Loucy (cell line): ENCODE data around the gene SYNE4.

Experiments
- H2AFZ ChIP-seq: fragments of 200-600 bp; sonication (generic); 2 replicates; pipeline ENCODE4 v1.6.0; 2016; ENCODE audit warnings: antibody characterized with exemption, mild to moderate bottlenecking, low read length, moderate library complexity
- H3F3A ChIP-seq: fragments of 200-600 bp; 2 replicates; pipeline ENCODE4 v1.6.0; 2016; ENCODE audit warnings: antibody characterized with exemption, low read depth, mild to moderate bottlenecking
- H3K27me3 ChIP-seq: fragments of 200-600 bp; sonication (generic); 2 replicates; pipeline ENCODE4 v1.6.1; 2014; ENCODE audit warnings: low read length, mild to moderate bottlenecking; ENCODE audit not compliant: insufficient read depth, poor library complexity, severe bottlenecking
- H3K36me3 ChIP-seq: fragments of 200-600 bp; sonication (generic); 2 replicates; pipeline ENCODE4 v1.6.1; 2016; ENCODE audit warnings: low read length; ENCODE audit not compliant: insufficient read depth
- H3K4me1 ChIP-seq: fragments of 200-600 bp; sonication (generic); 2 replicates; pipeline ENCODE4 v1.5.1; 2014; ENCODE audit warnings: low read length, mild to moderate bottlenecking; ENCODE audit not compliant: insufficient read depth, poor library complexity, severe bottlenecking
- H3K4me2 ChIP-seq: fragments of 200-600 bp; sonication (generic); 2 replicates; pipeline ENCODE4 v1.6.0; 2014; ENCODE audit warnings: antibody characterized with exemption, low read length, low read depth, mild to moderate bottlenecking; ENCODE audit not compliant: poor library complexity, severe bottlenecking
- H3K4me3 ChIP-seq: fragments of 200-600 bp; sonication (generic); 2 replicates; pipeline ENCODE4 v1.5.1; 2014; ENCODE audit warnings: low read length, mild to moderate bottlenecking, mixed read lengths; ENCODE audit not compliant: poor library complexity, severe bottlenecking
- H3K79me2 ChIP-seq: fragments of 200-600 bp; sonication (generic); 2 replicates; pipeline ENCODE4 v1.6.1; 2014; ENCODE audit warnings: low read length; ENCODE audit not compliant: insufficient read depth
- H3K9ac ChIP-seq: fragments of 200-600 bp; sonication (generic); 2 replicates; pipeline ENCODE4 v1.6.0; 2014; ENCODE audit warnings: mild to moderate bottlenecking, low read depth, low read length, moderate library complexity; ENCODE audit not compliant: poor library complexity, severe bottlenecking
- H3K9me2 ChIP-seq: fragments of 200-600 bp; sonication (generic); replicated peaks from 2 replicates; pipeline ENCODE4 v1.6.1; 2016; ENCODE audit warnings: low read depth, low read length, mixed read lengths
- H3K9me3 ChIP-seq: fragments of 200-600 bp; sonication (generic); 2 replicates; pipeline ENCODE4 v1.6.1; 2014; ENCODE audit warnings: mild to moderate bottlenecking, antibody characterized with exemption, low read length, low read depth; ENCODE audit not compliant: insufficient read depth
- H4K20me1 ChIP-seq: fragments of 200-600 bp; sonication (generic); 2 replicates; pipeline ENCODE4 v1.6.0; 2014; ENCODE audit warnings: antibody characterized with exemption, low read length, mild to moderate bottlenecking; ENCODE audit not compliant: insufficient read depth, poor library complexity, severe bottlenecking
- EZH2phosphoT487 ChIP-seq: fragments of 200-600 bp; IDR thresholded peaks from 2 replicates; pipeline ENCODE4 v1.6.1; 2018; ENCODE audit warnings: antibody characterized with exemption, mild to moderate bottlenecking, moderate library complexity, borderline replicate concordance
- TF ChIP-seq, protein P1 (sequence below): fragments of 200-600 bp; sonication (generic); conservative IDR thresholded peaks from 2 replicates; pipeline ENCODE4 v1.5.1; 2014; ENCODE audit warnings: mild to moderate bottlenecking, antibody characterized with exemption, low read length

Gene SYNE4

DNA sequence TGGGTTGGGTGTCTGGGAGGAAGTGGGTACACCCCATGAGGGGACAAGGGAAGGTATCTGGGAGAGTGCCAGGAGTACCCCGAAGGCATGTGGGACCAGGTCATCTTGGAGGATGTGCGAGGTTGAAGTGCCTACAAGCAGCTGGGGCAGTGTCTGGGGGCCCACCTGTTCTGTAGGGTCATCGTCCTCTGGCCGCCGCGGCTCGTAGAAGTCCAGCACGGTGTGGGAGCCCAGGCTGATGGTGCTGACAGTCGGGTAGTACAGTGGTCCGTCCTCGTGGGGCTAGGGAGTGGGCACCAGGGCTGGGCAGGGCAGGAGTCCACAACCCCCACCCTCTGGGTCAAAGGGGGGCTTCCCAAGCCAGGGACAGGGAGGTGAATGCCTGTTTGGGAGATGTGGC lies 1.8 kb upstream of the SYNE4 start:
- no peak for TF ChIP-seq EZH2phosphoT487
- TF ChIP-seq, protein P1, sequence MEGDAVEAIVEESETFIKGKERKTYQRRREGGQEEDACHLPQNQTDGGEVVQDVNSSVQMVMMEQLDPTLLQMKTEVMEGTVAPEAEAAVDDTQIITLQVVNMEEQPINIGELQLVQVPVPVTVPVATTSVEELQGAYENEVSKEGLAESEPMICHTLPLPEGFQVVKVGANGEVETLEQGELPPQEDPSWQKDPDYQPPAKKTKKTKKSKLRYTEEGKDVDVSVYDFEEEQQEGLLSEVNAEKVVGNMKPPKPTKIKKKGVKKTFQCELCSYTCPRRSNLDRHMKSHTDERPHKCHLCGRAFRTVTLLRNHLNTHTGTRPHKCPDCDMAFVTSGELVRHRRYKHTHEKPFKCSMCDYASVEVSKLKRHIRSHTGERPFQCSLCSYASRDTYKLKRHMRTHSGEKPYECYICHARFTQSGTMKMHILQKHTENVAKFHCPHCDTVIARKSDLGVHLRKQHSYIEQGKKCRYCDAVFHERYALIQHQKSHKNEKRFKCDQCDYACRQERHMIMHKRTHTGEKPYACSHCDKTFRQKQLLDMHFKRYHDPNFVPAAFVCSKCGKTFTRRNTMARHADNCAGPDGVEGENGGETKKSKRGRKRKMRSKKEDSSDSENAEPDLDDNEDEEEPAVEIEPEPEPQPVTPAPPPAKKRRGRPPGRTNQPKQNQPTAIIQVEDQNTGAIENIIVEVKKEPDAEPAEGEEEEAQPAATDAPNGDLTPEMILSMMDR, result no peak
- H3K9me2 ChIP-seq, result no peaks in the 10 kb centered on the region

DNA sequence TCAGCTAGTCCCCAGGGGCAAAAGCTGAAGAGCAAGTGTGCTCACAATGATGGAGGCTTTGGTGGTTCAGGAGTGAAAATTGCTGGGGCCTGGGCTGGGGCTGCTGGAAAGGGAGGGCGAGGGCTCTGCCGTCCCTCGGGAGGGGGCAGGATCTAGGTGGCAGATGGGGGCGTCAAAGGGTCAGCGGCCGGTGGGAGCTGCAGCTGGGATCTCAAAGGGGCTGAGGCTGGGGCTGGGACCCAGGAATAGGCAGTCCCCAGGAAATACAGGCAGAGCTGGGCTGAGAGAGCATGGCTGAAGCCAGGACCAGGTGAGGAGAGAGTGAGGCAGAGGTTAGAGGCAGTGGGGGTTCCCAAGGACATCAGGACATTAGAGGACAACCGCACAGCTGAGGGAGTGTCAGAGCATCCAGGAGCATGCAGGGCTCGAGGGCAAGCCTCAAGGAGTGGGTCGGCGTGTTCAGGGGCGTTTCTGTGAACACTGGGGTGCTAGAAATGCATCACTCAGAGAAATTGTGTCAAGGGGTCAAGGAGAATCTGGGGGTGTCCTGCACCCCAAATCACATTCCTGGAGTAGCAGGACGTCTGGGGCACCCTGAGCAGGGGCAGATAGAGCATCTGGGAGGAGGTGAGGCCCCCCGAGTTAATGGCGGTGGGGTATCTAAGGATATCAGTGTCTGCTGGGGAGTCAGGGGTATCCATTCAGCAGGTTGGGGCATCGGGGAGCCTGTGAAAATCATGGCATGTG lies 1.2 kb upstream of the SYNE4 start:
- Histone ChIP-seq H3K4me1 (peaks cover 3% of the 10 kb centered on the region), H3K9ac (no peak overlapping the region), H3K9me3 (no peaks in the 10 kb centered on the region), H4K20me1 (no peaks in the 10 kb centered on the region), H3K36me3 (no peaks in the 10 kb centered on the region), H3F3A (no peaks in the 10 kb centered on the region), H2AFZ (no peak overlapping the region), H3K79me2 (peaks cover 14% of the 10 kb centered on the region), H3K27me3 (no peaks in the 10 kb centered on the region), H3K4me3 (no peak overlapping the region), H3K9me2 (no peaks in the 10 kb centered on the region), H3K4me2 (no peak overlapping the region)
- TF ChIP-seq EZH2phosphoT487, result no peak
- TF ChIP-seq, protein P1, result no peak

More for the DNA sequence above, 1.8 kb upstream of the SYNE4 start:
- Histone ChIP-seq H3K4me1 (peaks cover 9% of the 10 kb centered on the region), H2AFZ (no peak overlapping the region), H3K27me3 (no peaks in the 10 kb centered on the region), H3F3A (no peaks in the 10 kb centered on the region), H3K36me3 (no peaks in the 10 kb centered on the region), H3K4me2 (no peak overlapping the region), H3K79me2 (peaks cover 20% of the 10 kb centered on the region), H3K4me3 (no peak overlapping the region), H4K20me1 (no peaks in the 10 kb centered on the region), H3K9me3 (no peaks in the 10 kb centered on the region), H3K9ac (no peak overlapping the region)

DNA sequence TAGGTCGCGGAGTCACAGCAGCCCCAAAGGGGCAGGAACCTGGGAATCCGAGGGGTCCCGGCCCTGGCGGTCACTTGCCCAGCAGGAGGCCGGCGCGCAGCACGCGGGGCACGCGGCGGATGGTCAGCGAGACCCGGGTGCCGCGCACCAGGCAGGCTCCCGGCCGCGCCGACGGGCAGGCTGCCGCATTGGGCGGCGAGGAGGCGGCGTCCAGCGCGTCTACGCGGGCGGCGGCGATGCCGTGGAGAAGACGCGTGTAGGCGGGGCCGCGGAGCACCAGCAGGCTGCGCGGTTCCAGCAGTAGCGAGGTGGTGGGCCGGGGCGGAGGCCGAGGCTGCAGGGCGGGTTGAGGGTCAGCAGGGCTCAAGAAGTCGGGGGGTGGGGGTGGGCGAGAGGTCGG lies 607 bp upstream of the SYNE4 start:
- Histone ChIP-seq H3K4me2 (no peak overlapping the region), H3K4me3 (no peak overlapping the region), H3K4me1 (peaks cover 2% of the 10 kb centered on the region), H3K79me2 (peaks cover 10% of the 10 kb centered on the region; the same call in 1 of the 2 replicates), H4K20me1 (no peaks in the 10 kb centered on the region), H3K9ac (no peak overlapping the region), H3K36me3 (no peaks in the 10 kb centered on the region), H3F3A (no peaks in the 10 kb centered on the region), H2AFZ (no peak overlapping the region), H3K9me2 (no peaks in the 10 kb centered on the region), H3K27me3 (no peaks in the 10 kb centered on the region), H3K9me3 (no peaks in the 10 kb centered on the region)
- TF ChIP-seq, protein P1, result no peak
- no peak for TF ChIP-seq EZH2phosphoT487
